Measurements from ENCODE around the gene FTH1.
"Not testable (repeated sequence)": the region's sequence is repeated elsewhere in the genome, so short reads cannot be mapped to it uniquely, and the experiment has no call there.

The FTH1 gene

DNA sequence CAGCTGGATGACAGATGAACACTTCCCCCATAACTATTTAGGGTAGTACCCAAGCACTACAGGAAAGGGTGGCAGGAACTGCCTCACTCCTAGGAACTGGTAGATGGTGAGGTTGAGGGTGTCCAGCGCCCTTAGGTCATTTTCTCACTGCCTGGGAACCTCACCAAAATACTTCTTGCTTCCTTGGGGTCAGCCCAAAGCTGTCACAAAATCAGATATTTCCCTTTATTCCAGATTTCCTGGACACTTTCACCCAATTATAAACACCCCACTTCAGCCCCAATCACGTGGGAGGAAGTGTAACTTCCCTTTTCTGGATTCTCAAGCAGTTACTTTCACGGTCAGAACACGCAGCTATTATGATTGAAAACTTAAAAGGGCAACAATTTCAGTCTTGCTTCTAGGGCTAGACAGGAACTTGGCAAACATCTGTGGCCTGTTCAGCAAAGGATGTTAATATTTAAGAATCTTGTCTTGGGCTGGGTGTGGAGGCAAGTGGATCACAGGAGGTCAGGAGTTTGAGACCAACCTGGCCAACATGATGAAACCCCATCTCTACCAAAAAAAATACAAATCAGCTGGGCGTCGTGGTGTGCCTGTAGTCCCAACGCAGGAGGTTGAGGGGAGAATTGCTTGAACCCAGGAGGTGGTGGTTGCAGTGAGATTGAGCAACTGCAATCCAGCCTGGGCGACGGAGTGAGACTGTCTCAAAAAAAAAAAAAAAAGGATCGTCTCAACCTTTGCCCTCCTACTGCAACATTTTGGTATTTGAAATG, 4.0 kb downstream of the FTH1 start:
- DNase-seq: no peak

DNA sequence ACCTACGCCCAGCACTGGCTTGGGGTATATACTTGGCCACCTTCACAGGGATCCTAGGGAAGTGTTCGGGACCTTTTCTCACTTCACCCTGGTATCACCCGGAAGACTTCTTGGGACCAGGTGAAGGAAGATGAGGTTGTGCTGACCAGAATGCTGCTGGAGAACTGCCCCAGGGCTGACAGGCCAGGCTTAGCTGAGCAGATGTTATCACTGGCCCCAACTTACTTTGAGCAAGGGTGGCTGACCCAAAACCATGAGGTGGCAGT, 4.5 kb downstream of the FTH1 start:
- DNase-seq: no peak

DNA sequence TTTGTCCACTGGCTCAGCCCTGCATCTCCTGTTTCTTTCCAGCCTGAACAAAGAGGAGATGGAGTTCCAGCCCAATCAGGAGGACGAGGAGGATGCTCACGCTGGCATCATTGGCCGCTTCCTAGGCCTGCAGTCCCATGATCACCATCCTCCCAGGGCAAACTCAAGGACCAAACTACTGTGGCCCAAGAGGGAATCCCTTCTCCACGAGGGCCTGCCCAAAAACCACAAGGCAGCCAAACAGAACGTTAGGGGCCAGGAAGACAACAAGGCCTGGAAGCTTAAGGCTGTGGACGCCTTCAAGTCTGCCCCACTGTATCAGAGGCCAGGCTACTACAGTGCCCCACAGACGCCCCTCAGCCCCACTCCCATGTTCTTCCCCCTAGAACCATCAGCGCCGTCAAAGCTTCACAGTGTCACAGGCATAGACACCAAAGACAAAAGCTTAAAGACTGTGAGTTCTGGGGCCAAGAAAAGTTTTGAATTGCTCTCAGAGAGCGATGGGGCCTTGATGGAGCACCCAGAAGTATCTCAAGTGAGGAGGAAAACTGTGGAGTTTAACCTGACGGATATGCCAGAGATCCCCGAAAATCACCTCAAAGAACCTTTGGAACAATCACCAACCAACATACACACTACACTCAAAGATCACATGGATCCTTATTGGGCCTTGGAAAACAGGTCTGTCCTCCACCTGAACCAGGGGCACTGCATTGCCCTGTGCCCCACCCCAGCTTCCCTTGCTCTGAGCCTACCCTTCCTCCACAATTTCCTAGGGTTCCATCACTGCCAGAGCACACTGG, 5.0 kb downstream of the FTH1 start:
- DNase-seq: no peak

DNA sequence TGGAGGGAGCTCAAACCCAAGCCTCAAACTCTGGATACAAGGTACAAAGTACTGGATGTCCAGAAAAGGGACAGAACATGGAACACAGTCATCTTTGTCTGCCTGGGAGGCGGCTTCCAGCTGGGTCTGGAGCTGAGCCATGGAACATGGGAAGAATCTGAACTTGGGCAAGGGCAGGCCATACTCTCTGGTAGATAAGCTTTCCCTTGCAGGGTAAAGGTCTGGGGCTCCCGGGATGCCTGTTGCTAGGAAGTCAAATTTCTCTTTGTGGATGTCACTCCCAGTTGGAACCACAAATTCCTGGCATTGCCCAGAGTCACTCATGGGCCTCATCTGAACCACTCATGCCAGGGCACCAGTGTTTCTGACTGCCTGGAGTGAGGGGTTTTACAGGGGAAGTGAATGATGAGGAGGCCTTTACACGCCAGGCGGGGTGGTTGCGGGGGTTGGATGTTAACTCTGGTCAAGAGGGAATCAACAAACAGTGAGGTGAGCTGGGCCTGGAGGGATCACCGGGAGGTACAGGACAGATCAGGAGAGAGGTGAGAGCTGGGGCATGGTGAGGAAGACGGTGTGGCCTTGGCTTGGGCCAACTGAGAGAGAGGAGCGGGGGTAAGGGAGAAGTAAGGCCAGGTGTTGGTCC, 5.7 kb downstream of the FTH1 start:
- DNase-seq: no peak

DNA sequence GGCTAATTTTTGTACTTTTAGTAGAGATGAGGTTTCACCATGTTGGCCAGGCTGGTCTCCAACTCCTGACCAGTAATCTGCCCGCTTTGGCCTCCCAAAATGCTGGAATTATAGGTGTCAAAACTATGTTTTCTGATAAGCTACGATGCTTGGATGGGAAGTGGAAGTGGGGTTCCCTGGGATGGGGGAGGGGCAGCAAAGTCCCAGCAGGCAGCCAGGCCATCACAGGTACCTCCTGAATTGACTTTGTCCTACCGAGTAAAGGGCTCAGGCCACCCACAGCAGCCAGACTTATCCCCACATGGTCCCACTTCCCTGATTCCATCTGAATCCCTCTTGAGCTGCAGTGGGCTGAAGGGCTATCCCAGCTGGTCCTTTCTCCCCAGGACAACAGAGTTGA, 6.9 kb downstream of the FTH1 start:
- DNase-seq: no peak

DNA sequence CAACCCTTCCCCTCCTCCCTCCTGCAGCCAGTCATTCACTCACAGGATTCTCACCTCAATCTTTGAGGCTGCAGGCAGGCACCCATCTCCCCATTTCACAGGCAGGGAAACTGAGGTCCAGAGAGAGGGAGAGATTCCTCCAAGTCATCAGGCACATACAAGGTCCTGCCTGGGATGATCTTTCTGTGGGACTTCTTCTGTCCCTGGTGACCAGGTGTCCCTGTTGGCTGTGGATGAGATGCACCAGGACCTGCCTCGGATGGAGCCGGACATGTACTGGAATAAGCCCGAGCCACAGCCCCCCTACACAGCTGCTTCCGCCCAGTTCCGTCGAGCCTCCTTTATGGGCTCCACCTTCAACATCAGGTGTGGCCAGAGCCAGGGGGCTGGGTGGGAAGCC, 7.8 kb downstream of the FTH1 start:
- DNase-seq: no peak

DNA sequence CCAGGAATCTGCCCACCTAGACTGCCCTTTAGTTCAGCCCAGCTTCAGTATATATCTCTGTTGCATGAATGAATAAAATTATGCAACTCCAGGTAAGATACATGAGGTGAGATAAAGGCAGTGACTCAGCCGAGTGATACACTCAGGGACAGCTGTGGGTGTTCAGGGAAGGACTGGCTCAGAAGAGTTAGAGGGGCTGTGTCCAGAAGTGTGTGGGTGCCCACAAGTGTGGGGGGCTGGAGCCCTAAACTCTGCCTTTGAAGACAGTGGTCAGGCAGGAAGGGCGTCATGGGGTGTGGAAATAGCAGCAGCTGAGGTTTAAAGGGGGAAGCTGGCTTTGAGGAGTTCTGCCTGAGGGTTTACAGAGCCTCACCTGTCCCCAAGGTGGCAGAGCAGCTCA, 8.3 kb downstream of the FTH1 start:
- no peak for DNase-seq

DNA sequence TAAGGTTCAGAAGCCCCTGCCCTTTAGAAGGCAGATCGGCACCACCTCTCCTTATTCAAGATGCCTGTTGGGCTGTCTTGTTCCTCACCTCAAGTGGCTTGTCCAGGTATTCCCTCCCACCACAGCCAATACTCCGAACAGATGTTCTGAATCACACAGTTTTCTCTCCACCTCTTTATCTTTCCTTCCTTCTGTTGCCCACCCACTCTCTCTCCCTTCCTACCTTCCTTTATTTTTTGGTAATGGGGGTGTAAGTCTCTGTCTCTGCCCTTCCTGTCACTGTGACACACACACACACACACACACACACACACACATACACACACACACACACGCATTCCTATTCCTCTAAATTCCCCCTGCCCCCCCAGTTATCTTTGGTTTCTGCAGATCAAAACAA, 8.8 kb downstream of the FTH1 start:
- no peak for DNase-seq

DNA sequence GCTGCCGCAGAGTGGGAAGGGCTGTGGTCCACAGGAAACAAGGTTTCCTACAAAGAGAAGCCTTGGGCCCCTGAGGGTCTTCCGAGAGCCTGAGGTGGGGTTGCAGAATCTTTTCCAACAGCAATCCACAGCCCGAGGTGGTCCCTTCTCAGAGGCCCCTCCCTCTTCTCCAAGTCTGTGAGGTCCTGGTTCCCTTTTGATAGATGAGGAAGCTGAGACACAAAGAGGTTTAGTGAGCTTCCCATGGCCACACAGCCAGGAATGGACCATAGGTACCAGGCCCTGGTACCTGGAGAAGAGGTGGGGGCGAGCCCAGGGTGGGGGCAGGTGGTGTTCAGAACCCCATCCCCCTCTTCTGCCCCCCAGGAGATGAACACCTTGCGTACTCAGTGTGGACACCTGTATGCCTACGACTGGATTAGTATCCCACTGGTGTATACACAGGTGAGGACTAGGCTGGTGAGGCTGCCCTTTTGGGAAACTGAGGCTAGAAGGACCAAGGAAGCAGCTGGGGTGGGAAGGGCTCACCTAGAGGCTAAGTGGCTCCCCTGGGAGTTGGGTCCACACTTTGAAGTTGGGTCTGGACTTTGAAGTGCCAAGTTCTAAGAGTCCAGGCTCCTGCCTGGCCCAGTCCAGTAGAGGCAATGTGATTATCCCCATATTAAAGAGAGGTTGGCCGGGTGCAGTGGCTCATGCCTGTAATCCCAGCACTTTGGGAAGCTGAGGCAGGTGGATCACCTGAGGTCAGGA, 10.2 kb downstream of the FTH1 start:
- DNase-seq: no peak

DNA sequence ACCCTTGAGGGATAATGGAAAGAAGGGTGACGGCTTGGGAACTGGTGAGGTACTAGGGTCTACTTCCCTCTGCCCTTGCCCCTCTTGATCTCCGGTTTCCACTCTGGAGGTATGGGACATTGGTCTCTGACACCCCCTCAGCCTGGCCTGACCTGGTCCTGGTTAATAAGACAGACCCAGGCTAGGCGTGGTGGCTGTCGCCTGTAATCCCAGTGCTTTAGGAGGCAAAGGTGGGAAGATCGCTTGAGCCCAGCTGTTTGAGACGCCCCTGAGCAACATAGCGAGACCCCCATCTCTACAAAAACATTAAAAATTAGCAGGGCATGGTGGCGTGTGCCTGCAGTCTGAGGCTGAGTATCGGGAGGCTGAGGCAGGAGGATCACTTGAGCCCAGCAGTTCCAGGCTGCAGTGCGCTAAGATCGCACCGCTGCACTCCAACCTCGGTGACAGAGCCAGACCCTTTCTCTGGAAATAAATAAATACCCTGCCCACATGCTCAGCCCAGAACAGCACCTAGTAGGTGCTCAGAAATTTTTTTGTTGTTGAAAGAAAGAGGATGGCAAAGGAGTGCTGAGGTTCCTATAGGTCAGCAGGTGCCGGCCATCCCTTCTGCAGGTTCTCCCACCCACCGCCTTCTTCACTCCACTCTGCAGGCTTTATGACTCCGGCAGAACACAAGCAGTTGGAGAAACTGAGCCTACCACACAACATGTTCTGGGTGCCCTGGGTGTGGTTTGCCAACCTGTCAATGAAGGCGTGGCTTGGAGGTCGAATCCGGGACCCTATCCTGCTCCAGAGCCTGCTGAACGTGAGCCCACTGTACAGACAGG, 11.0 kb downstream of the FTH1 start:
- DNase-seq: no peak

DNA sequence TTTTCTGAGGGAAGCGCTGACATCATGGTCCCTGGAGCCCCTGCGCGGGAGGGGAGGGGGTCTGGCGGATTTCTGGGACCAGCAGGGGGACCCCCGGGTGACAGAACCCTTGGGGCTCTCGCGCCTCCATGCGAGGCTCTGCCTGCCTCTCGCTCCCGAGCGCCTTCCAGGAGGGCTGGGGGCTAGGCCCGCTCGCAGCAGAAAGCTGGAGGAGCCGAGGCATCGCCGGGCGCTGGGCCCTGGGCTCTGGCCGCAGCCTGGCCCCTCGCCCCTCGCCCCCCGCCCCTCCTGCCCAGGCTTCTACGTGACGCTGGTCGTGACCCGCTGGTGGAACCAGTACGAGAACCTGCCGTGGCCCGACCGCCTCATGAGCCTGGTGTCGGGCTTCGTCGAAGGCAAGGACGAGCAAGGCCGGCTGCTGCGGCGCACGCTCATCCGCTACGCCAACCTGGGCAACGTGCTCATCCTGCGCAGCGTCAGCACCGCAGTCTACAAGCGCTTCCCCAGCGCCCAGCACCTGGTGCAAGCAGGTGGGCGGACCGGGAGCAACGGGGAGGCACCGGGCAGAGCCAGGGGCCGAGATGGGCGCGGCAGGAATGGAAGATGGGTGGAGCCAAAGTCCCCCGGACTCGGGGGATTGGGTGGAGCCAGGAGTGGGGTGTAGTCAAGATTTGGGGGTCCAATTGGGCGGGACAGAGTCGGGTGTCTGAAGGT, 11.9 kb downstream of the FTH1 start:
- peak; percentile 29 for DNase-seq

DNA sequence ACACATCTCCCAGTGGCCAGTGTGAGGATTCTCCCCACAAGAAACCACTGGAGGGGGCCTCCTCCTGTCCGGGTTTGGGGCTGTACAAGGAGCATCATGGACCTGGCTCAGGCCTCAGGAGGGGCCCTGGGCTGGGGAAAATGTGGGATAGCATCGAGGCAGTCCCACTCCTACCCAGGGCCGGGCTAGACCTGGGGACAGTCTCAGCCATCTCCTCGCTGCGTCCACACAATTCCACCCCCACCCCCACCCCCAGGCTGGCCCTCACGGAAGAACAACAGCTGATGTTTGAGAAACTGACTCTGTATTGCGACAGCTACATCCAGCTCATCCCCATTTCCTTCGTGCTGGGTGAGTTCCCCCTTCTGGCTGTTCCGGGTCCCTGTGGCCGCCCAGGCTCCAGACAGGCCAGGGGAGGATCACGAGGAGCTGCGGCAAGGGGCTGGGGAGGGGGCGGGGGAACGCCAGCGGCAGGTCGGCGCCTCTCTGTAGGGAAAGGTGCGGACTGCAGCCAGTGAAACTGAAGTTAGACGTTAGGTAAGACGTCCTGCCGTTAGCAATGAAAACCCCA, 12.5 kb downstream of the FTH1 start:
- DNase-seq: no peak

DNA sequence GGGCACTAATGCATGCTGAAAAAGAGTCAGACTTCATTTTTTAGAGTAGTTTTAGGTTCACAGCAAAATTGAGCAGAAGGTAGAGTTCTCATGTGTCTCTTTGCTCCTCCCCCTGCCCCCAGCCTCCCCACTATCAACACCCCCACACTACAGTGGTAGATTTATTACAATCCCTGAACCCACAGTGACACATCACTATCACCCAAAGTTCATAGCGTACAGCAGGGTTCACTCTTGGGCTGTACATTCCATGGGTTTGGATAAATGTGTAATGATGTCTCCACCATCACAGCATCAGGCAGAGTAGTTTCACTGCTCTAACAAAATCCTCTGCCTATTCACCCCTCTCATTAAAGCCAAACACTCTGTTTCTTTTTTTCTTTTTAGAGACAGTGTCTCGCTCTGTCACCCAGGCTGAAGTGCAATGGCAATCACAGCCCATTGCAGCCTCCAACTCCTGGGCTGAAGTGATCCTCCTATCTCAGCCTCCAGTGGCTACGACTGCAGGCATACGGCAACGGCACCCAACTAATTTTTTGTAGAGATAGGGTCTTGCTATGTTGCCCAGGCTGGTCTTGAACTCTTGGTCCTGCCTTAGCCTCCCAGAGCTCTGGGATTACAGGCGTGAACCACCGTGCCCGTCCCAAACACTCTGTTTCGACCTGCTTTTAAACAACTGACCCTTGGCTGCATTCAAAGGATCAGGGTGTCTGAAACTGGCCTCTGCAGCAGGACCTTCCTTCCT, 13.2 kb downstream of the FTH1 start:
- DNase-seq: no peak

DNA sequence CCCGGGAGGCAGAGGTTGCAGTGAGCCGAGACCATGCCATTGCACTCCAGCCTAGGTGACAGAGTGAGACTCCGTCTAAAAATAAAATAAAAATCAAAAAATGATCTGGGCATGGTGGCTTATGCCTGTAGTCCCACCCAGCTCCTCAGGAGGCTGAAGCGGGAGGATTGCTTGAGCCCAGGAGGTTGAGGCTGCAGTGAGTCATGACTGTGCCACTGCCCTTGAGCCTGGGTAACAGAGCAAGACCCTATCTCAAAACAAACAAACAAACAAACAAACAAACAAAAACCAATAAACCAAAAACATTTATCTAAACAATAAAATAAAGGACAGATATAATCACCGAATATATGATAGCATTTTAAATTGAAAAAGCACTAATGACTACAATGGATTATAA, 13.8 kb downstream of the FTH1 start:
- not testable (repeated sequence) for DNase-seq

DNA sequence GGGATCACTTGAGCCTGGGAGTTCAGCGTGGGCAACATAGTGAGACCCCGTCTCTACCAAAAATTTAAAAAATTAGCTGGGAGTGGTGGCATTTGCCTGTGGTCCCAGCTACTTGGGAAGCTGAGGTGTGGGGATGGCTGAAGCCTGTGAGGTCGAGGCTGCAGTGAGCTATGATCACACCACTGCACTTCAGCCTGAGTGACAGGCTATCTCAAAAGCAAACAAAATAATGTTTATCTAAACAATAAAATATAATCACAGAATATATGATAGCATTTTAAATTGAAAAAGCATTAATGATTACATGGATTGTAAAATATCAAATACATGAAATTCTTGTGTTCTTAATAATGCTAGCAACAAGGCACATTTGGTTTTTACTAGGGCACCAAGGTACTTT, 14.6 kb downstream of the FTH1 start:
- no peak for DNase-seq

DNA sequence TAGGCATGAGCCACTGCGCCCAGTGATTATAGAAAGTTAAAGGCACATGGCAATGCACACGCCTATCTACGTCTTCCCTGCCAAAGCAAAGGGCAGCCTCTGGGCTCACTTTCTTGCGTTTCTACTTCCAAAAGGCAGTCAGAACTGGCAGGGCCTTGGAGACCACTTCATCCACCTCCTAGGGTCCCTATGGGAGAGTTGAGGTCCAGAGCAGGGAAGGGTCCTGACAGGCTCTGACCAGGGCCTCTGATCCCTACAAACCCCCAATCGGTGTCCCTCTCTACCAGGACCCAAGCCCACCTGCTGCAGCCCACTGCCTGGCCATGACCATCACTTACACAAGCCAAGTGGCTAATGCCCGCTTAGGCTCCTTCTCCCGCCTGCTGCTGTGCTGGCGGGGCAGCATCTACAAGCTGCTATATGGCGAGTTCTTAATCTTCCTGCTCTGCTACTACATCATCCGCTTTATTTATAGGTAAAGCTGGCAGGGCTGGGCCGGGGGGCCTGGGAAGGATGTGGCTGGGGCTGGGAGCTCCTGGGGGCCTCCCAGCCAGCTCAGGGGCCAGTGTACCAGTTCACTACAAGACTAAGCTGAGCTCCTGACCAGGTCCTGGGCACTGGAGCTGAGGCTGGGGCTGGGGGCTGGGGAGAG, 15.8 kb downstream of the FTH1 start:
- DNase-seq: no peak

DNA sequence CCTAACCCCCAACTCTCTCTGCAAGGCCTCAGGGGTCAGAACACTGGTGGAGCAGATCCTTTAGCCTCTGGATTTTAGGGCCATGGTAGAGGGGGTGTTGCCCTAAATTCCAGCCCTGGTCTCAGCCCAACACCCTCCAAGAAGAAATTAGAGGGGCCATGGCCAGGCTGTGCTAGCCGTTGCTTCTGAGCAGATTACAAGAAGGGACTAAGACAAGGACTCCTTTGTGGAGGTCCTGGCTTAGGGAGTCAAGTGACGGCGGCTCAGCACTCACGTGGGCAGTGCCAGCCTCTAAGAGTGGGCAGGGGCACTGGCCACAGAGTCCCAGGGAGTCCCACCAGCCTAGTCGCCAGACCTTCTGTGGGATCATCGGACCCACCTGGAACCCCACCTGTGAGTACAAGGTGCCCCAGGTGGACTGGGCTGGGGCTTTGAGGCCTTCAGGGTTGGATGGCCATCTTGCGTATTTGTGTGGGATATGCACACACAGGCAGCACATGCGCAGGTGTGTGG, 17.3 kb downstream of the FTH1 start, which contains the start of gene BEST1:
BEST1 (plus strand) TSS at position 317 of the 513 bp plus-strand sequence. CDS start 1,456 bp downstream, outside the sequence.
- DNase-seq: no peak

DNA sequence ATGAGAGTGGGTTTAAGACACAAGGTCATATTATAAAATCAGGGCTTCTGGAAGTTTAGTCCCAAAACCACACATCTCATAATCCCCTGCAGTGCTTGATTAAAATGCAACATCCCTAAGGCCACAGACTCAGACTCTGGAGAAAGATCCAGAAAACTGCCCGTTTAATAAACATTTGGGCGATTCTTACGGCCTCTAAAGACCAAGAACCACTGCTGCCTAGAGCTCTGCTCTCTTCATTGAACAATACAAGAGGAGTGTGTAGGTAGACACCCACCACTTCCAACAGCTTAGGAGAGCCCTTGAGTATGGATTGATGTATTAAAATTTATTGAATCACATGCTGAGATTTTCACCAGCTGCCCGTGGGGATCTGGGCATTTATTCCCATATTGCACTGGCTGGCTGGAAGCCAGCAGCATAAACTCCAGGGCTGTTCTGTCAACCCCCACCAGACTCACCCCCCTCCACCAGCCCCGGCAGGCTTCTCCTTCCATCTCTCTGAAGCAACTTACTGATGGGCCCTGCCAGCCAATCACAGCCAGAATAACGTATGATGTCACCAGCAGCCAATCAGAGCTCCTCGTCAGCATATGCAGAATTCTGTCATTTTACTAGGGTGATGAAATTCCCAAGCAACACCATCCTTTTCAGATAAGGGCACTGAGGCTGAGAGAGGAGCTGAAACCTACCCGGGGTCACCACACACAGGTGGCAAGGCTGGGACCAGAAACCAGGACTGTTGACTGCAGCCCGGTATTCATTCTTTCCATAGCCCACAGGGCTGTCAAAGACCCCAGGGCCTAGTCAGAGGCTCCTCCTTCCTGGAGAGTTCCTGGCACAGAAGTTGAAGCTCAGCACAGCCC, 18.0 kb downstream of the FTH1 start:
- DNase-seq: peak; percentile 76

DNA sequence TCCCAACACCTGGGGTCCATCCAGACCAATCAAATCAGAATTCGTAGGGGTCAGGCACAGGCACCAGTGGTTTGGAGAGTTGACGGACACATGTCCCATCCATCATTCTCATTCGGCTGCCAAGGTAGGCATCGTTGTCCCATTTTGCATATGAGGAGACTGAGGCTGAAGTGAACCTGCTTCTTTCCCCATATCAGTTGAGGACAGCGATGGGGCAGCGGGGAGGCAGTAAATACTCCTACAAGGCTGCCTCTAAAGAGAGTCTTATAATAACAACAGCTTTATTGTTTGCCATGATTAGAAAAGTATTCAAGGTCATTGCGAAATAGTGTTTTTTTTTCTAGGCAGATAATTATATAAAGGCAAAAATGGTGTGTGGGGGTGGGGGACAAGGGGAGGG, 18.9 kb downstream of the FTH1 start:
- DNase-seq: no peak
